ENCODE results near the gene ACE2. TPM values are rescaled to one million over a fixed set of nuclear protein-coding genes. Genes with fewer than 3 reads are reported as not detected.

The ACE2 gene
- total and polyA plus RNA-seq, 9 of the 15 experiments (the other 6 are each of a cell fraction or from before 2014, with no cell fraction given): 0.03 to 0.09 (median 0.07) TPM; not detected in 6

- TF ChIP-seq POLR2G (IDR thresholded peaks at IDR 0.05; ENCODE audit: low read depth, low read length) (no peak), ZEB2 (IDR thresholded peaks at IDR 0.05) (no peak; the same call in 1 of the 2 replicates), TARDBP (IDR thresholded peaks at IDR 0.05) (no peak), DACH1 (IDR thresholded peaks at IDR 0.05; ENCODE audit: partially characterized antibody) (peak; percentile 93), ZNF354B (CRISPR knock-in tag; IDR thresholded peaks at IDR 0.05) (no peak), NCOR1 (IDR thresholded peaks at IDR 0.05) (peak; percentile 90), TAF9B (IDR thresholded peaks at IDR 0.05; ENCODE audit: partially characterized antibody) (peak; percentile 49), EP400 (IDR thresholded peaks at IDR 0.05) (peak; percentile 21; the same call in 1 of the 2 replicates), SNIP1 (IDR thresholded peaks at IDR 0.05; ENCODE audit: low read depth) (no peak), PHB (CRISPR knock-in tag; IDR thresholded peaks at IDR 0.05) (no peak), TRIM28 (IDR thresholded peaks at IDR 0.05) (no peak), MAZ (CRISPR knock-in tag; conservative IDR thresholded peaks at IDR 0.05 in 1 of 2, IDR thresholded peaks at IDR 0.05 in 1 of 2) (no peak), ZNF717 (CRISPR knock-in tag; IDR thresholded peaks at IDR 0.05) (no peak), MED1 (CRISPR knock-in tag; IDR thresholded peaks at IDR 0.05; ENCODE audit: borderline replicate concordance) (no peak), ARHGAP35 (IDR thresholded peaks at IDR 0.05; ENCODE audit: partially characterized antibody) (no peak), ESRRA (IDR thresholded peaks at IDR 0.05; ENCODE audit: borderline replicate concordance, low read depth) (no peak), MTA3 (IDR thresholded peaks at IDR 0.05; ENCODE audit: borderline replicate concordance) (peak; percentile 69; the same call in 1 of the 2 replicates), HNRNPK (IDR thresholded peaks at IDR 0.05; ENCODE audit: low read depth, low read length, poor library complexity, severe bottlenecking) (no peak)
- TF ChIP-seq, protein P1, sequence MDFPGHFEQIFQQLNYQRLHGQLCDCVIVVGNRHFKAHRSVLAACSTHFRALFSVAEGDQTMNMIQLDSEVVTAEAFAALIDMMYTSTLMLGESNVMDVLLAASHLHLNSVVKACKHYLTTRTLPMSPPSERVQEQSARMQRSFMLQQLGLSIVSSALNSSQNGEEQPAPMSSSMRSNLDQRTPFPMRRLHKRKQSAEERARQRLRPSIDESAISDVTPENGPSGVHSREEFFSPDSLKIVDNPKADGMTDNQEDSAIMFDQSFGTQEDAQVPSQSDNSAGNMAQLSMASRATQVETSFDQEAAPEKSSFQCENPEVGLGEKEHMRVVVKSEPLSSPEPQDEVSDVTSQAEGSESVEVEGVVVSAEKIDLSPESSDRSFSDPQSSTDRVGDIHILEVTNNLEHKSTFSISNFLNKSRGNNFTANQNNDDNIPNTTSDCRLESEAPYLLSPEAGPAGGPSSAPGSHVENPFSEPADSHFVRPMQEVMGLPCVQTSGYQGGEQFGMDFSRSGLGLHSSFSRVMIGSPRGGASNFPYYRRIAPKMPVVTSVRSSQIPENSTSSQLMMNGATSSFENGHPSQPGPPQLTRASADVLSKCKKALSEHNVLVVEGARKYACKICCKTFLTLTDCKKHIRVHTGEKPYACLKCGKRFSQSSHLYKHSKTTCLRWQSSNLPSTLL (IDR thresholded peaks at IDR 0.05): no peak
- TF ChIP-seq, protein P2, sequence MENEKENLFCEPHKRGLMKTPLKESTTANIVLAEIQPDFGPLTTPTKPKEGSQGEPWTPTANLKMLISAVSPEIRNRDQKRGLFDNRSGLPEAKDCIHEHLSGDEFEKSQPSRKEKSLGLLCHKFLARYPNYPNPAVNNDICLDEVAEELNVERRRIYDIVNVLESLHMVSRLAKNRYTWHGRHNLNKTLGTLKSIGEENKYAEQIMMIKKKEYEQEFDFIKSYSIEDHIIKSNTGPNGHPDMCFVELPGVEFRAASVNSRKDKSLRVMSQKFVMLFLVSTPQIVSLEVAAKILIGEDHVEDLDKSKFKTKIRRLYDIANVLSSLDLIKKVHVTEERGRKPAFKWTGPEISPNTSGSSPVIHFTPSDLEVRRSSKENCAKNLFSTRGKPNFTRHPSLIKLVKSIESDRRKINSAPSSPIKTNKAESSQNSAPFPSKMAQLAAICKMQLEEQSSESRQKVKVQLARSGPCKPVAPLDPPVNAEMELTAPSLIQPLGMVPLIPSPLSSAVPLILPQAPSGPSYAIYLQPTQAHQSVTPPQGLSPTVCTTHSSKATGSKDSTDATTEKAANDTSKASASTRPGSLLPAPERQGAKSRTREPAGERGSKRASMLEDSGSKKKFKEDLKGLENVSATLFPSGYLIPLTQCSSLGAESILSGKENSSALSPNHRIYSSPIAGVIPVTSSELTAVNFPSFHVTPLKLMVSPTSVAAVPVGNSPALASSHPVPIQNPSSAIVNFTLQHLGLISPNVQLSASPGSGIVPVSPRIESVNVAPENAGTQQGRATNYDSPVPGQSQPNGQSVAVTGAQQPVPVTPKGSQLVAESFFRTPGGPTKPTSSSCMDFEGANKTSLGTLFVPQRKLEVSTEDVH (IDR thresholded peaks at IDR 0.05; ENCODE audit: low read depth, partially characterized antibody): no peak
- TF ChIP-seq, protein P3, sequence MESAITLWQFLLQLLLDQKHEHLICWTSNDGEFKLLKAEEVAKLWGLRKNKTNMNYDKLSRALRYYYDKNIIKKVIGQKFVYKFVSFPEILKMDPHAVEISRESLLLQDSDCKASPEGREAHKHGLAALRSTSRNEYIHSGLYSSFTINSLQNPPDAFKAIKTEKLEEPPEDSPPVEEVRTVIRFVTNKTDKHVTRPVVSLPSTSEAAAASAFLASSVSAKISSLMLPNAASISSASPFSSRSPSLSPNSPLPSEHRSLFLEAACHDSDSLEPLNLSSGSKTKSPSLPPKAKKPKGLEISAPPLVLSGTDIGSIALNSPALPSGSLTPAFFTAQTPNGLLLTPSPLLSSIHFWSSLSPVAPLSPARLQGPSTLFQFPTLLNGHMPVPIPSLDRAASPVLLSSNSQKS (CRISPR knock-in tag; IDR thresholded peaks at IDR 0.05): no peak
- TF ChIP-seq, protein P4, sequence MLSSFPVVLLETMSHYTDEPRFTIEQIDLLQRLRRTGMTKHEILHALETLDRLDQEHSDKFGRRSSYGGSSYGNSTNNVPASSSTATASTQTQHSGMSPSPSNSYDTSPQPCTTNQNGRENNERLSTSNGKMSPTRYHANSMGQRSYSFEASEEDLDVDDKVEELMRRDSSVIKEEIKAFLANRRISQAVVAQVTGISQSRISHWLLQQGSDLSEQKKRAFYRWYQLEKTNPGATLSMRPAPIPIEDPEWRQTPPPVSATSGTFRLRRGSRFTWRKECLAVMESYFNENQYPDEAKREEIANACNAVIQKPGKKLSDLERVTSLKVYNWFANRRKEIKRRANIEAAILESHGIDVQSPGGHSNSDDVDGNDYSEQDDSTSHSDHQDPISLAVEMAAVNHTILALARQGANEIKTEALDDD (IDR thresholded peaks at IDR 0.05): peak; percentile 94
Measured at GRCh38 chrX:15579778-15580747, 20.7 kb downstream of the ACE2 start (continued).
